Kidney (tissue), 14 donors: ENCODE results near the gene SRPX2. TPM values are rescaled to one million over a fixed set of nuclear protein-coding genes. Genes with fewer than 3 reads are reported as not detected.

Source experiments
- DNase-seq, 5 donors: peaks; one replicate each; pipeline ENCODE4 v3.0.0-alpha.2; 2013 to 2020
- FAIRE-seq: peaks from 2 replicates; lab custom pipeline; 2012; peaks lifted over from hg19 to GRCh38; lab: Jason Lieb, UNC
- H3K27ac ChIP-seq, 2 donors: one replicate each; pipeline ENCODE4 v1.7.0; 2013; ENCODE audit warnings: low read depth in 2 of 2, low read length in 2 of 2, inconsistent platforms in 1 of 2
- H3K27me3 ChIP-seq: one replicate; pipeline ENCODE4 v1.7.1; 2013; ENCODE audit warnings: low read length, inconsistent platforms; ENCODE audit not compliant: control insufficient read depth, insufficient read depth
- H3K36me3 ChIP-seq, 3 donors: one replicate each; pipeline versions ENCODE4 v1.7.0 to v1.7.1; 2013; ENCODE audit warnings: low read length in 3 of 3, control low read depth in 1 of 3, inconsistent platforms in 1 of 3; ENCODE audit not compliant: insufficient read depth in 3 of 3, control insufficient read depth in 2 of 3
- H3K4me1 ChIP-seq, 3 donors: one replicate each; pipeline versions ENCODE4 v1.7.0 to v1.7.1; 2013; ENCODE audit warnings: low read length in 3 of 3, inconsistent platforms in 1 of 3, low read depth in 1 of 3; ENCODE audit not compliant: control insufficient read depth in 2 of 3, insufficient read depth in 2 of 3
- H3K4me3 ChIP-seq, 3 donors: one replicate each; pipeline versions ENCODE4 v1.7.0 to v1.8.1; 2013; ENCODE audit warnings: low read length in 3 of 3, control low read depth in 1 of 3, inconsistent platforms in 1 of 3
- H3K9ac ChIP-seq, 3 donors: one replicate each; pipeline versions ENCODE4 v1.7.0 to v1.7.1; 2013; ENCODE audit warnings: low read length in 3 of 3, control low read depth in 1 of 3, inconsistent platforms in 1 of 3
- H3K9me3 ChIP-seq, 3 donors: one replicate each; pipeline versions ENCODE4 v1.7.0 to v1.7.1; 2013; ENCODE audit warnings: low read length in 3 of 3, control low read depth in 1 of 3, inconsistent platforms in 1 of 3; ENCODE audit not compliant: control insufficient read depth in 2 of 3, insufficient read depth in 1 of 3
- intact Hi-C: fragments of 100-400 bp; cut with DNase I; formaldehyde crosslinking; loops from one replicate; pipeline ENCODE4 v1.11.1; 2022
- polyA plus RNA-seq: library from polyadenylated mRNA; stranded (reverse); fragments of 350-450 nt; fragmentation: Illumina TruSeq; extraction: RNeasy Lipid Tissue Mini Kit (QIAGEN cat#74804); gene quantifications from one replicate; pipeline ENCODE4 v1.2.3, GENCODE V29; 2014; ENCODE audit warnings: low read depth, low replicate concordance; ENCODE audit not compliant: insufficient read depth
- total RNA-seq: library from RNA; stranded (reverse); fragmentation: NEBNext Ultra II Directional; extraction: Animal tissue kit (Norgen Biotek cat#: 25700); gene quantifications from one replicate; pipeline ENCODE4 v1.2.1, GENCODE V29; 2021
- TF ChIP-seq, protein P1 (sequence below): IDR thresholded peaks from 3 replicates; pipeline ENCODE4 v1.5.1; 2012; ENCODE audit warnings: mild to moderate bottlenecking, moderate library complexity, borderline replicate concordance; ENCODE audit not compliant: insufficient read depth; ENCODE audit errors: extremely low read depth
- donor health status: control.
- donor health status: control.
- donor health status: control.
- donor health status: control.
- donor health status: control.
- donor health status: DM: yes; HTN: yes; CAD: no.
- donor health status: Normal renal cell carcinoma (clear cell type).

The SRPX2 gene
- total and polyA plus RNA-seq, 2 donors from 2014 or later = 3.2 to 4.5 TPM

DNA sequence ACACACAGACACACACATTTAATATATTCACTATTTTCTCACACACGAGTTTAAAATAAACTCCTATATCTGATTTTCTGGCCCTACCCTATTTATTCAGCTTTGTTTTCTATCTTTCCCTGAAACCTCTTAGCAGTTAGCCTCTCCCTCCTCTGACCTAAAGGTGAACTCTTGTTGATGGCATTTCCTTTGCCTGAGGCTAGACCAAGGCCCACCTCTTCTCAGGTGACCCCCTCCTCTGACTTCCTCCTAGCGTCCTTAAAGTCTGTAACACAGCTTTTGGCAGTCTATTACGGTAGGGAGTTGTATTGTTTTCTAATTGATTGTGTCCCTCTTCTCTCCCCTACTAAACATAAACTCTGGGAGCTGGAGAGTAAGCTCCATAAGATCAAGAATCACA lies 1.7 kb upstream of the SRPX2 start:
- peak in 2 of 5 donors; percentile 35 to 64 for DNase-seq
- TF ChIP-seq, protein P1, sequence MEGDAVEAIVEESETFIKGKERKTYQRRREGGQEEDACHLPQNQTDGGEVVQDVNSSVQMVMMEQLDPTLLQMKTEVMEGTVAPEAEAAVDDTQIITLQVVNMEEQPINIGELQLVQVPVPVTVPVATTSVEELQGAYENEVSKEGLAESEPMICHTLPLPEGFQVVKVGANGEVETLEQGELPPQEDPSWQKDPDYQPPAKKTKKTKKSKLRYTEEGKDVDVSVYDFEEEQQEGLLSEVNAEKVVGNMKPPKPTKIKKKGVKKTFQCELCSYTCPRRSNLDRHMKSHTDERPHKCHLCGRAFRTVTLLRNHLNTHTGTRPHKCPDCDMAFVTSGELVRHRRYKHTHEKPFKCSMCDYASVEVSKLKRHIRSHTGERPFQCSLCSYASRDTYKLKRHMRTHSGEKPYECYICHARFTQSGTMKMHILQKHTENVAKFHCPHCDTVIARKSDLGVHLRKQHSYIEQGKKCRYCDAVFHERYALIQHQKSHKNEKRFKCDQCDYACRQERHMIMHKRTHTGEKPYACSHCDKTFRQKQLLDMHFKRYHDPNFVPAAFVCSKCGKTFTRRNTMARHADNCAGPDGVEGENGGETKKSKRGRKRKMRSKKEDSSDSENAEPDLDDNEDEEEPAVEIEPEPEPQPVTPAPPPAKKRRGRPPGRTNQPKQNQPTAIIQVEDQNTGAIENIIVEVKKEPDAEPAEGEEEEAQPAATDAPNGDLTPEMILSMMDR = no peak
- Histone ChIP-seq H3K4me1 (no peaks in the 10 kb centered on the region), H3K36me3 (no peaks in the 10 kb centered on the region), H3K27ac (no peak overlapping the region), H3K27me3 (peaks cover 2% of the 10 kb centered on the region), H3K9ac (no peak overlapping the region), H3K4me3 (no peak overlapping the region), H3K9me3 (no peaks in the 10 kb centered on the region)
- intact Hi-C loops = no loop called here
- no peak for FAIRE-seq

DNA sequence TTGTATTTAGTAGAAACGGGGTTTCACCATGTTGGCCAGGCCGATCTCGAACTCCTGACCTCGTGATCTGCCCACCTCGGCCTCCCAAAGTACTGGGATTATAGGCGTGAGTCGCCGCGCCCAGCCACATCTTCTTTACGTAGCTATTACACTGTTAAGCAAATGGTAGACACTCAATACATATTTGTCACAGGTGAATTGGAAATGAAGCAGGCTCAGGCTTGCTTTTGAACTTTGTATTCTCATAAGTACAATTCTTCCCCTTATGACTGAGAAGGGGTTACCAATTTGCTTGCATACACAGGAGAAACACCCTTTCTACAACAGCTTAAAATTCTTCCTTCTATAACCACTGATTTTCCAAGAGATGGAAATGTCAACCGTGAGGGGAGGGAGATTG lies 787 bp upstream of the SRPX2 start:
- H3K9ac ChIP-seq = no peak overlapping the region
- TF ChIP-seq, protein P1 = no peak
- H3K4me3 ChIP-seq = no peak overlapping the region
- no peaks in the 10 kb centered on the region for H3K36me3 ChIP-seq
- no peak for FAIRE-seq
- H3K27ac ChIP-seq = no peak overlapping the region
- H3K9me3 ChIP-seq = no peaks in the 10 kb centered on the region
- no peak for DNase-seq
- intact Hi-C loops = no loop called here
- no peaks in the 10 kb centered on the region for H3K27me3 ChIP-seq
- H3K4me1 ChIP-seq = no peaks in the 10 kb centered on the region

DNA sequence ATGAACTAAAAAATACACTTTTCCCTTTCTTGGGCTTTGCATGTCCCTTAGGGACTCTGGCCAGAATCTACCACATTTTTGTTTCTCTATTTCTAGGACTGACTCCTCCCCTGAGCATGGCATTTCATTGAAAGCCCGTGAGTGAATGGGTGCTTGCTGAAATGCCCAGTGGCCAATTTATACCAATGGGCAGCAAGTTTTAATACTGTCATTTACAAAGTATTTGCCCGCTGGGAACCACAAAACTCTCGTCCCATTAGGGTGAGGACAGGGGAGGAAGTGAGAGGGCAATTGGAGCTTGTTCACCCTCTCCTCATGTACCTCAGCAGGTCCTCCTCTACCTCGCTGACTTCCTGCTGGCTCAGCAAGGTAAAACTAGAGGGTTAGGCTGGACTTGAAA lies 1.1 kb downstream of the SRPX2 start:
- Histone ChIP-seq H3K4me1 (no peaks in the 10 kb centered on the region), H3K9me3 (no peaks in the 10 kb centered on the region), H3K36me3 (no peaks in the 10 kb centered on the region), H3K27me3 (no peaks in the 10 kb centered on the region), H3K4me3 (peak overlapping the region in 2 of 3 donors; percentile 13 to 24), H3K9ac (no peak overlapping the region), H3K27ac (peak overlapping the region in 1 of 2 donors; percentile 59)
- TF ChIP-seq, protein P1 = no peak
- intact Hi-C loops = no loop called here
- no peak for DNase-seq
- FAIRE-seq = no peak

DNA sequence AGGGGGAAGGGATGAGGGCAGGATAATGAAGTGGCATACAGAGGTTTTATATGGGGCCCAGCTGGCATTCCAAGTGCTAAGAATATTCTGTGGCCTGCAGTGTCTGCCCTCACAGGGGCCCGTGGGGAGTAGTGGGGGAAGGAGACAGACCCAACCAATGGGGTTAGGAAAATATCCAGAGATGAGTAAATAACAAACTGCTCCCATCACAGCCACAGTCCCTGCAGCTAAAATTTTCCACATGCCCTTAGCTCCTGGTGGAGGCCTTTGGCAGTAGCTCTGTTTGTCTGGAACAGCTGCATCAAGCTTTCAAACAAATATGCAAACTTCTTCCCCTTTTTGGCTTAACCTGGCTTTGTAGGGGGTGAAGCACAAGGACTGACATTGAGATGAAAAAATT lies 3.1 kb downstream of the SRPX2 start:
- no peaks in the 10 kb centered on the region for H3K27me3 ChIP-seq
- FAIRE-seq = no peak

More for the DNA sequence above, 3.1 kb downstream of the SRPX2 start:
- Histone ChIP-seq H3K4me1 (no peaks in the 10 kb centered on the region), H3K36me3 (no peaks in the 10 kb centered on the region), H3K27ac (no peak overlapping the region), H3K4me3 (no peak overlapping the region), H3K9me3 (no peaks in the 10 kb centered on the region), H3K9ac (no peak overlapping the region)
- TF ChIP-seq, protein P1 = no peak
- intact Hi-C loops = no loop called here
- DNase-seq = no peak
